Left lung (tissue), 10 donors: ENCODE measurements around the gene MCHR1. TPM values are rescaled to one million over a fixed set of nuclear protein-coding genes. Genes with fewer than 3 reads are reported as not detected.
"Not testable (repeated sequence)": the region's sequence is repeated elsewhere in the genome, so short reads cannot be mapped to it uniquely, and the experiment has no call there.

ENCODE experiments used
- ATAC-seq: fragments of 200-7000 bp; cut with Tn5 transposase; one replicate; pipeline ENCODE4 v1.9.1; 2020; ENCODE audit warnings: moderate library complexity
- DNase-seq, 4 donors: peaks; one replicate each; pipeline ENCODE4 v3.0.0-alpha.2; 2013 to 2020
- H3K27ac ChIP-seq, 2 donors: fragments of 200-600 bp; sonication (generic) in 1 of 2; one replicate each; pipeline versions ENCODE4 v1.5.0 to v1.8.0; 2020 to 2021
- H3K27me3 ChIP-seq, 2 donors: fragments of 200-600 bp; sonication (generic) in 1 of 2; one replicate each; pipeline versions ENCODE4 v1.5.0 to v1.8.0; 2020 to 2021
- H3K36me3 ChIP-seq, 2 donors: fragments of 200-600 bp; sonication (generic) in 1 of 2; one replicate each; pipeline versions ENCODE4 v1.5.0 to v1.8.0; 2020 to 2021
- H3K4me1 ChIP-seq, 2 donors: fragments of 200-600 bp; one replicate each; pipeline ENCODE4 v1.8.0; 2021
- H3K4me3 ChIP-seq, 2 donors: fragments of 200-600 bp; sonication (generic) in 1 of 2; one replicate each; pipeline versions ENCODE4 v1.5.0 to v1.8.0; 2020 to 2021; ENCODE audit warnings: mild to moderate bottlenecking in 1 of 2
- H3K9me3 ChIP-seq, 2 donors: fragments of 200-600 bp; sonication (generic) in 1 of 2; one replicate each; pipeline versions ENCODE4 v1.5.0 to v1.8.0; 2020 to 2021
- intact Hi-C, 2 donors: fragments of 100-400 bp; cut with DNase I; formaldehyde crosslinking; loops; one replicate each; pipeline versions ENCODE4 v1.11.2 to v1.14.2; 2022
- polyA plus RNA-seq, 6 donors: library from polyadenylated mRNA; unstranded; fragments of 120-200 nt; gene quantifications; one replicate each; pipeline ENCODE4 v1.2.1, GENCODE V29; 2013; ENCODE audit not compliant: insufficient read length in 6 of 6
- total RNA-seq, 2 donors: library from RNA; stranded (reverse); fragmentation: NEBNext Ultra II Directional; extraction: Animal tissue kit (Norgen Biotek cat#: 25700); gene quantifications; one replicate each; pipeline ENCODE4 v1.2.1, GENCODE V29; 2021
- TF ChIP-seq, protein P1 (sequence below), 2 donors: fragments of 200-600 bp; sonication (generic) in 1 of 2; IDR thresholded peaks; one replicate each; pipeline versions ENCODE4 v1.5.0 to v1.8.0; 2021; ENCODE audit warnings: antibody characterized with exemption in 2 of 2
- donor health status: DM: no; HTN: yes; CAD: no.
- donor health status: DM: no; HTN: no; CAD: no.

Gene MCHR1
- total and polyA plus RNA-seq, 8 donors, result 0.12 to 0.42 (median 0.24) TPM; not detected in 2

- Histone ChIP-seq H3K27ac (no peak overlapping the region), H3K27me3 (no peaks in the 10 kb centered on the region), H3K4me1 (no peaks in the 10 kb centered on the region), H3K4me3 (no peak overlapping the region), H3K36me3 (no peaks in the 10 kb centered on the region), H3K9me3 (no peaks in the 10 kb centered on the region)
- no peak for ATAC-seq
- intact Hi-C loops, result no loop called here
- TF ChIP-seq, protein P1, sequence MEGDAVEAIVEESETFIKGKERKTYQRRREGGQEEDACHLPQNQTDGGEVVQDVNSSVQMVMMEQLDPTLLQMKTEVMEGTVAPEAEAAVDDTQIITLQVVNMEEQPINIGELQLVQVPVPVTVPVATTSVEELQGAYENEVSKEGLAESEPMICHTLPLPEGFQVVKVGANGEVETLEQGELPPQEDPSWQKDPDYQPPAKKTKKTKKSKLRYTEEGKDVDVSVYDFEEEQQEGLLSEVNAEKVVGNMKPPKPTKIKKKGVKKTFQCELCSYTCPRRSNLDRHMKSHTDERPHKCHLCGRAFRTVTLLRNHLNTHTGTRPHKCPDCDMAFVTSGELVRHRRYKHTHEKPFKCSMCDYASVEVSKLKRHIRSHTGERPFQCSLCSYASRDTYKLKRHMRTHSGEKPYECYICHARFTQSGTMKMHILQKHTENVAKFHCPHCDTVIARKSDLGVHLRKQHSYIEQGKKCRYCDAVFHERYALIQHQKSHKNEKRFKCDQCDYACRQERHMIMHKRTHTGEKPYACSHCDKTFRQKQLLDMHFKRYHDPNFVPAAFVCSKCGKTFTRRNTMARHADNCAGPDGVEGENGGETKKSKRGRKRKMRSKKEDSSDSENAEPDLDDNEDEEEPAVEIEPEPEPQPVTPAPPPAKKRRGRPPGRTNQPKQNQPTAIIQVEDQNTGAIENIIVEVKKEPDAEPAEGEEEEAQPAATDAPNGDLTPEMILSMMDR (IDR thresholded peaks at IDR 0.05), result no peak
- no peak for DNase-seq
Measured at GRCh38 chr22:40719599-40719998, 40.3 kb downstream of the MCHR1 start.

DNA sequence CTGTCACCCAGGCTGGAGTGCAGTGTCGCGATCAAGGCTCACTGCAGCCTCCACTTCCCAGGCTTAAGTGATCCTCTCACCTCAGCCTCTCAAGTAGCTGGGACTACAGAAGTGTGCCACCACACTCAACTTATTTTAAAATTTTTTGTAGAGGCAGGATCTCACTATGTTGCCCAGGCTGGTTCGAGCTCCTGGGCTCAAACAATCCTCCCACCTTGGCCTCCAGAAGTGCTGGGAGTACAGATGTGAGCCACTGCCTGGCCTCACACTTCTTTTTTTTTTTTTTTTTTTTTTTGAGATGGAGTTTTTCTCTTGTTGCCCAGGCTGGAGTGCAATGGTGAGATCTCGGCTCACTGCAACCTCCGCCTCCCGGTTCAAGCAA is 40.9 kb downstream of the MCHR1 start:
- H3K27ac ChIP-seq, ATAC-seq, H3K9me3 ChIP-seq, H3K4me1 ChIP-seq, H3K36me3 ChIP-seq, DNase-seq, intact Hi-C loops, H3K27me3 ChIP-seq, H3K4me3 ChIP-seq: not testable (repeated sequence)

DNA sequence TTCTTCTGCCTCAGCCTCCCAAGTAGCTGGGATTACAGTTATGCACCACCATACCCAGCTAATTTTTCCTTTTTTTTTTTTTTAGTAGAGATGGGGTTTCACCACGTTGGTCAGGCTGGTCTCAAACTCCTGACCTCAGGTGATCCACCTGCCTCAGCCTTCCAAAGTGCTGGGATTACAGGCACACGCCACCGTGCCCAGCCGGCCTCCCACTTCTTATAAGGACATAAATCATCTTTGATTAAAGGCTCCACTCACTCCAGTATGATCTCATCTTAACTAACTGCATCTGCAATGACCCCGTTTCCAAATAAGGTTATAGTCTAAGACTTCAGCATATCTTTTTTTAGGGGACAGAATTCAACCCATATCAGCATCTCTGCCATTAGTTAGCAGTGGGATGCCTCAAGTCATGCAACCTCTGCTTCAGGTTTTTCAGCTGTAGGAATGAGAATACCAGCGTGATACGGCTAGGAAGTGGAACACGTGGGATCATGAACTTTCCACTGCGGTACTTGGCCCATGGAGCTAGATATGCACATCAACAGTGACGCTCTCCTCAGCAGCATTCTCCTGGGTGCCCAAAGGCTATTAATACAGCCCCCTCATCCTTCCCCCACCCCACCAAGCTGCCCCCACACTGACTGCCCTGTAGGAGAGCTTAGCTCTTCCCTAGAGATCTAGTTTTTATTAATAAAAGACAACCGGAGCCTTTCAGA is 41.4 kb downstream of the MCHR1 start:
- Histone ChIP-seq H3K27me3 (no peaks in the 10 kb centered on the region), H3K9me3 (no peaks in the 10 kb centered on the region), H3K36me3 (no peaks in the 10 kb centered on the region), H3K27ac (no peak overlapping the region), H3K4me3 (no peak overlapping the region), H3K4me1 (no peaks in the 10 kb centered on the region)
- intact Hi-C loops, result no loop called here
- ATAC-seq (no peak), DNase-seq (no peak)
- TF ChIP-seq, protein P1 (IDR thresholded peaks at IDR 0.05), result no peak

- intact Hi-C loops, result no loop called here
- no peaks in the 10 kb centered on the region for H3K9me3 ChIP-seq
- no peak for DNase-seq
- no peaks in the 10 kb centered on the region for H3K27me3 ChIP-seq
- TF ChIP-seq, protein P1 (IDR thresholded peaks at IDR 0.05), result no peak
- H3K27ac ChIP-seq, result no peak overlapping the region
- ATAC-seq, result peak; percentile 21
- no peaks in the 10 kb centered on the region for H3K4me1 ChIP-seq
- no peak overlapping the region for H3K4me3 ChIP-seq
- no peaks in the 10 kb centered on the region for H3K36me3 ChIP-seq
Measured at GRCh38 chr22:40721266-40721665, 42.0 kb downstream of the MCHR1 start.

- intact Hi-C loops, result no loop called here
- no peak for ATAC-seq
- no peaks in the 10 kb centered on the region for H3K27me3 ChIP-seq
Measured at GRCh38 chr22:40723396-40723933, 44.2 kb downstream of the MCHR1 start.

More at GRCh38 chr22:40723396-40723933, 44.2 kb downstream of the MCHR1 start:
- no peak overlapping the region for H3K4me3 ChIP-seq
- H3K27ac ChIP-seq, result no peak overlapping the region
- no peaks in the 10 kb centered on the region for H3K9me3 ChIP-seq
- H3K4me1 ChIP-seq, result no peaks in the 10 kb centered on the region
- H3K36me3 ChIP-seq, result no peaks in the 10 kb centered on the region
- DNase-seq, result no peak
- TF ChIP-seq, protein P1 (IDR thresholded peaks at IDR 0.05), result no peak
